GM23338 (cell line): ENCODE data around the gene SPINT2. TPM values are rescaled to one million over a fixed set of nuclear protein-coding genes. Genes with fewer than 3 reads are reported as not detected.
"Not testable (repeated sequence)": the region's sequence is repeated elsewhere in the genome, so short reads cannot be mapped to it uniquely, and the experiment has no call there.

Experiments
- ATAC-seq: fragments of 200-7000 bp; cut with Tn5 transposase; 3 replicates; pipeline ENCODE4 v1.9.1; 2020
- DNase-seq: peaks from one replicate; pipeline ENCODE4 v3.0.0-alpha.2; 2015; ENCODE audit warnings: low spot score
- H2AFZ ChIP-seq: fragments of 200-600 bp; sonication (generic); 2 replicates; pipeline ENCODE4 v1.8.0; 2016; ENCODE audit warnings: antibody characterized with exemption, mild to moderate bottlenecking, moderate library complexity
- H3F3A ChIP-seq: fragments of 200-600 bp; sonication (generic); replicated peaks from 2 replicates; pipeline ENCODE4 v1.8.0; 2017; ENCODE audit warnings: antibody characterized with exemption, mixed run types, low read depth
- H3K27ac ChIP-seq: fragments of 200-600 bp; sonication (generic); 2 replicates; pipeline ENCODE4 v1.6.1; 2016; ENCODE audit warnings: low read depth
- H3K27me3 ChIP-seq: fragments of 200-600 bp; sonication (generic); 2 replicates; pipeline ENCODE4 v1.8.0; 2016; ENCODE audit warnings: mild to moderate bottlenecking, mixed run types, moderate library complexity; ENCODE audit not compliant: insufficient read depth
- H3K36me3 ChIP-seq: fragments of 200-600 bp; sonication (generic); 2 replicates; pipeline ENCODE4 v1.8.0; 2016; ENCODE audit warnings: mild to moderate bottlenecking; ENCODE audit not compliant: insufficient read depth
- H3K4me1 ChIP-seq: fragments of 200-600 bp; sonication (generic); 2 replicates; pipeline ENCODE4 v1.8.0; 2016; ENCODE audit warnings: mild to moderate bottlenecking, moderate library complexity; ENCODE audit not compliant: insufficient read depth
- H3K4me2 ChIP-seq: fragments of 200-600 bp; sonication (generic); 2 replicates; pipeline ENCODE4 v1.7.1; 2017; ENCODE audit warnings: mixed run types
- H3K4me3 ChIP-seq: fragments of 200-600 bp; sonication (generic); 2 replicates; pipeline ENCODE4 v1.6.1; 2016; ENCODE audit warnings: mixed run types
- H3K79me2 ChIP-seq: fragments of 200-600 bp; sonication (generic); replicated peaks from 2 replicates; pipeline ENCODE4 v1.8.0; 2017; ENCODE audit warnings: mild to moderate bottlenecking; ENCODE audit not compliant: insufficient read depth
- H3K9me2 ChIP-seq: fragments of 200-600 bp; sonication (generic); 2 replicates; pipeline ENCODE4 v1.8.0; 2017; ENCODE audit not compliant: insufficient read depth
- H4K20me1 ChIP-seq: fragments of 200-600 bp; sonication (generic); replicated peaks from 2 replicates; pipeline ENCODE4 v1.8.0; 2017; ENCODE audit warnings: mild to moderate bottlenecking; ENCODE audit not compliant: insufficient read depth
- H3K27ac Mint-ChIP-seq: 2 replicates; pipeline ENCODE4 v1.8.0; 2020; ENCODE audit warnings: inconsistent platforms, mild to moderate bottlenecking, moderate library complexity, mixed read lengths
- H3K27me3 Mint-ChIP-seq: 3 replicates; pipeline ENCODE4 v1.8.0; 2022; ENCODE audit warnings: low read depth, mild to moderate bottlenecking, moderate library complexity, mixed read lengths, inconsistent platforms; ENCODE audit not compliant: insufficient read depth, poor library complexity
- H3K36me3 Mint-ChIP-seq: 3 replicates; pipeline ENCODE4 v1.8.0; 2021; ENCODE audit warnings: low read depth, mild to moderate bottlenecking, inconsistent platforms, moderate library complexity, mixed read lengths
- H3K4me1 Mint-ChIP-seq: 3 replicates; pipeline ENCODE4 v1.8.0; 2020; ENCODE audit warnings: mild to moderate bottlenecking, inconsistent platforms, mixed read lengths
- H3K4me3 Mint-ChIP-seq: 3 replicates; pipeline ENCODE4 v1.8.0; 2021; ENCODE audit warnings: moderate library complexity, mild to moderate bottlenecking, inconsistent platforms, mixed read lengths
- H3K9me3 Mint-ChIP-seq: 3 replicates; pipeline ENCODE4 v1.8.0; 2020; ENCODE audit warnings: moderate library complexity, mild to moderate bottlenecking, inconsistent platforms, mixed read lengths
- CREB1 ChIP-seq: fragments of 250-450 bp; sonication (Bioruptor Pico); IDR thresholded peaks from 2 replicates; pipeline ENCODE4 v1.5.0; 2020; ENCODE audit warnings: low read depth, mild to moderate bottlenecking, moderate library complexity
- EZH2 ChIP-seq: fragments of 200-600 bp; sonication (generic); IDR thresholded peaks from one replicate; pipeline ENCODE4 v1.8.0; 2017; ENCODE audit warnings: antibody characterized with exemption, mild to moderate bottlenecking, low read depth; ENCODE audit not compliant: unreplicated experiment
- EZH2phosphoT487 ChIP-seq: fragments of 200-600 bp; sonication (generic); IDR thresholded peaks from one replicate; pipeline ENCODE4 v1.8.1; 2018; ENCODE audit warnings: antibody characterized with exemption; ENCODE audit not compliant: unreplicated experiment
- JUNB ChIP-seq: IDR thresholded peaks from one replicate; pipeline ENCODE4 v1.6.1; 2016; ENCODE audit warnings: antibody characterized with exemption; ENCODE audit not compliant: unreplicated experiment
- NANOG ChIP-seq: IDR thresholded peaks from 2 replicates; pipeline ENCODE4 v1.6.1; 2016; ENCODE audit warnings: antibody characterized with exemption, borderline replicate concordance
- ZNF114 ChIP-seq: fragments of 250-450 bp; sonication (Bioruptor Pico); IDR thresholded peaks from 2 replicates; pipeline ENCODE4 v1.5.0; 2020; ENCODE audit warnings: mild to moderate bottlenecking, moderate library complexity
- polyA plus RNA-seq: library from polyadenylated mRNA; unstranded; fragments of >200 nt; fragmentation: Nextera tagmentation; extraction: Ambion mirVana; gene quantifications from 2 replicates; pipeline ENCODE4 v1.2.1, GENCODE V29; 2016
- total RNA-seq: library from RNA; depleted of rRNA; stranded (reverse); fragments of >200 nt; shearing (Covaris generic); gene quantifications from 2 replicates; pipeline ENCODE4 v1.2.3, GENCODE V29; 2014
- TF ChIP-seq, protein P1 (sequence below): IDR thresholded peaks from one replicate; pipeline ENCODE4 v1.6.1; 2018; ENCODE audit warnings: antibody characterized with exemption; ENCODE audit not compliant: unreplicated experiment
- TF ChIP-seq, protein P2 (sequence below), 2 experiments: fragments of 200-600 bp in 1 of 2; sonication (generic) in 1 of 2; conservative IDR thresholded peaks; 2 replicates each; pipeline versions ENCODE4 v1.5.1 to v1.6.1; 2016 to 2017; ENCODE audit warnings: antibody characterized with exemption in 2 of 2, low read depth in 2 of 2, mild to moderate bottlenecking in 2 of 2, moderate library complexity in 1 of 2

SPINT2 gene
- total and polyA plus RNA-seq, 2 experiments from 2014 or later = 319 to 468 TPM

GRCh38 chr19:38255383-38256014 is 8.9 kb upstream of the SPINT2 start:
- Mint-ChIP-seq H3K4me3 (peak overlapping the region; percentile 80), H3K36me3 (no peaks in the 10 kb centered on the region; the same call in 2 of the 3 replicates), H3K9me3 (no peaks in the 10 kb centered on the region), H3K27ac (no peak overlapping the region), H3K4me1 (peaks cover 35% of the 10 kb centered on the region), H3K27me3 (peaks cover 15% of the 10 kb centered on the region)
- Histone ChIP-seq H3K27ac (no peak overlapping the region), H2AFZ (peak overlapping the region; percentile 72; the same call in 1 of the 2 replicates), H3K9me2 (no peaks in the 10 kb centered on the region), H3K4me3 (peak overlapping the region; percentile 70), H3K4me2 (peak overlapping the region; percentile 87), H3K27me3 (peaks cover 6% of the 10 kb centered on the region; the same call in 1 of the 2 replicates), H3K4me1 (peaks cover 38% of the 10 kb centered on the region), H4K20me1 (no peaks in the 10 kb centered on the region), H3K79me2 (0 out of 2 replicates have a peak, but pooled peaks cover 3% of the 10 kb centered on the region), H3K36me3 (no peaks in the 10 kb centered on the region), H3F3A (peaks cover 7% of the 10 kb centered on the region; the same call in 1 of the 2 replicates)
- TF ChIP-seq, protein P1, sequence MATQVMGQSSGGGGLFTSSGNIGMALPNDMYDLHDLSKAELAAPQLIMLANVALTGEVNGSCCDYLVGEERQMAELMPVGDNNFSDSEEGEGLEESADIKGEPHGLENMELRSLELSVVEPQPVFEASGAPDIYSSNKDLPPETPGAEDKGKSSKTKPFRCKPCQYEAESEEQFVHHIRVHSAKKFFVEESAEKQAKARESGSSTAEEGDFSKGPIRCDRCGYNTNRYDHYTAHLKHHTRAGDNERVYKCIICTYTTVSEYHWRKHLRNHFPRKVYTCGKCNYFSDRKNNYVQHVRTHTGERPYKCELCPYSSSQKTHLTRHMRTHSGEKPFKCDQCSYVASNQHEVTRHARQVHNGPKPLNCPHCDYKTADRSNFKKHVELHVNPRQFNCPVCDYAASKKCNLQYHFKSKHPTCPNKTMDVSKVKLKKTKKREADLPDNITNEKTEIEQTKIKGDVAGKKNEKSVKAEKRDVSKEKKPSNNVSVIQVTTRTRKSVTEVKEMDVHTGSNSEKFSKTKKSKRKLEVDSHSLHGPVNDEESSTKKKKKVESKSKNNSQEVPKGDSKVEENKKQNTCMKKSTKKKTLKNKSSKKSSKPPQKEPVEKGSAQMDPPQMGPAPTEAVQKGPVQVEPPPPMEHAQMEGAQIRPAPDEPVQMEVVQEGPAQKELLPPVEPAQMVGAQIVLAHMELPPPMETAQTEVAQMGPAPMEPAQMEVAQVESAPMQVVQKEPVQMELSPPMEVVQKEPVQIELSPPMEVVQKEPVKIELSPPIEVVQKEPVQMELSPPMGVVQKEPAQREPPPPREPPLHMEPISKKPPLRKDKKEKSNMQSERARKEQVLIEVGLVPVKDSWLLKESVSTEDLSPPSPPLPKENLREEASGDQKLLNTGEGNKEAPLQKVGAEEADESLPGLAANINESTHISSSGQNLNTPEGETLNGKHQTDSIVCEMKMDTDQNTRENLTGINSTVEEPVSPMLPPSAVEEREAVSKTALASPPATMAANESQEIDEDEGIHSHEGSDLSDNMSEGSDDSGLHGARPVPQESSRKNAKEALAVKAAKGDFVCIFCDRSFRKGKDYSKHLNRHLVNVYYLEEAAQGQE = no peak
- no peak for TF ChIP-seq CREB1 (CRISPR knock-in tag)
- peak; percentile 15 for ATAC-seq
- peak; percentile 41 for DNase-seq

DNA sequence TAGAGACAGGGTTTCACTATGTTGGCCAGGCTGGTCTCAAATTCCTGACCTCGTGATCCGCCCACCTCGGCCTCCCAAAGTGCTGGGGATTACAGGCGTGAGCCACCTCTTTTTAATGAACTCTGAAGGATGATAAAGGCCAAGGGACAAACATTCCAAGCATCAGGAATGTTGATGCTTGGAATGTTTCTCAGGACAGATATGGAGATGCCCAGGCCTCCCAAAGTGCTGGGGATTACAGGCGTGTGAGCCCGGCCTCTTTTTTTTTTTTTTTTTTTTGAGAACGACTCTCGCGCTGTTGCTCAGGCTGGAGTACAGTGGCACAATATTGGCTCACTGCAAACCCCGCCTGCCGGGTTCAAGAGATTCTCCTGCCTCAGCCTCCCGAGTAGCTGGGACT is 2.4 kb upstream of the SPINT2 start:
- H3K9me3 Mint-ChIP-seq, H3K36me3 ChIP-seq, H3K9me2 ChIP-seq, H3K4me3 ChIP-seq, ATAC-seq, H3K36me3 Mint-ChIP-seq, H3K4me2 ChIP-seq, H3K27me3 ChIP-seq, H3K27ac Mint-ChIP-seq, H2AFZ ChIP-seq, H3K4me3 Mint-ChIP-seq: not testable (repeated sequence)
- H3K79me2 ChIP-seq = peaks cover 21% of the 10 kb centered on the region
- H3K4me1 ChIP-seq = peaks cover 36% of the 10 kb centered on the region
- peaks cover 30% of the 10 kb centered on the region for H3K4me1 Mint-ChIP-seq
- H3F3A ChIP-seq = peaks cover 21% of the 10 kb centered on the region
- H3K27ac ChIP-seq = peak overlapping the region; percentile 100; the same call in 1 of the 2 replicates
- H3K27me3 Mint-ChIP-seq = peaks cover 17% of the 10 kb centered on the region
- DNase-seq = peak; percentile 73
- peaks cover 18% of the 10 kb centered on the region for H4K20me1 ChIP-seq

GRCh38 chr19:38262585-38263268 is 1.6 kb upstream of the SPINT2 start:
- peaks cover 29% of the 10 kb centered on the region for H3K79me2 ChIP-seq
- H3K4me2 ChIP-seq = peak overlapping the region; percentile 93
- no peaks in the 10 kb centered on the region for H3K9me2 ChIP-seq
- peaks cover 20% of the 10 kb centered on the region for H3K27me3 Mint-ChIP-seq
- peaks cover 22% of the 10 kb centered on the region for H3F3A ChIP-seq
- TF ChIP-seq, protein P1 = no peak
- no peak for TF ChIP-seq EZH2
- TF ChIP-seq CREB1 (CRISPR knock-in tag) = no peak
- TF ChIP-seq JUNB = no peak
- TF ChIP-seq, protein P2, sequence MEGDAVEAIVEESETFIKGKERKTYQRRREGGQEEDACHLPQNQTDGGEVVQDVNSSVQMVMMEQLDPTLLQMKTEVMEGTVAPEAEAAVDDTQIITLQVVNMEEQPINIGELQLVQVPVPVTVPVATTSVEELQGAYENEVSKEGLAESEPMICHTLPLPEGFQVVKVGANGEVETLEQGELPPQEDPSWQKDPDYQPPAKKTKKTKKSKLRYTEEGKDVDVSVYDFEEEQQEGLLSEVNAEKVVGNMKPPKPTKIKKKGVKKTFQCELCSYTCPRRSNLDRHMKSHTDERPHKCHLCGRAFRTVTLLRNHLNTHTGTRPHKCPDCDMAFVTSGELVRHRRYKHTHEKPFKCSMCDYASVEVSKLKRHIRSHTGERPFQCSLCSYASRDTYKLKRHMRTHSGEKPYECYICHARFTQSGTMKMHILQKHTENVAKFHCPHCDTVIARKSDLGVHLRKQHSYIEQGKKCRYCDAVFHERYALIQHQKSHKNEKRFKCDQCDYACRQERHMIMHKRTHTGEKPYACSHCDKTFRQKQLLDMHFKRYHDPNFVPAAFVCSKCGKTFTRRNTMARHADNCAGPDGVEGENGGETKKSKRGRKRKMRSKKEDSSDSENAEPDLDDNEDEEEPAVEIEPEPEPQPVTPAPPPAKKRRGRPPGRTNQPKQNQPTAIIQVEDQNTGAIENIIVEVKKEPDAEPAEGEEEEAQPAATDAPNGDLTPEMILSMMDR (conservative IDR thresholded peaks at IDR 0.05; ENCODE audit: low read depth in 2 of 2) = no peak
- no peak for TF ChIP-seq EZH2phosphoT487
- no peak for TF ChIP-seq NANOG
- no peak for TF ChIP-seq ZNF114 (CRISPR knock-in tag)
- no peaks in the 10 kb centered on the region for H3K36me3 ChIP-seq
- peak overlapping the region; percentile 22; the same call in 1 of the 3 replicates for H3K4me3 Mint-ChIP-seq
- no peak for ATAC-seq
- H2AFZ ChIP-seq = no peak overlapping the region
- peaks cover 26% of the 10 kb centered on the region for H4K20me1 ChIP-seq
- no peaks in the 10 kb centered on the region for H3K9me3 Mint-ChIP-seq
- H3K27ac Mint-ChIP-seq = peak overlapping the region; percentile 71
- DNase-seq = peak; percentile 72
- H3K36me3 Mint-ChIP-seq = no peaks in the 10 kb centered on the region; the same call in 2 of the 3 replicates
- no peak overlapping the region for H3K4me3 ChIP-seq
- H3K4me1 ChIP-seq = peaks cover 41% of the 10 kb centered on the region
- H3K4me1 Mint-ChIP-seq = peaks cover 38% of the 10 kb centered on the region
- peak overlapping the region; percentile 100 for H3K27ac ChIP-seq
- H3K27me3 ChIP-seq = no peaks in the 10 kb centered on the region
